GM23338 (cell line): ENCODE data around the gene GRIK1. TPM values are rescaled to one million over a fixed set of nuclear protein-coding genes. Genes with fewer than 3 reads are reported as not detected.

ENCODE experiments used
- ATAC-seq: fragments of 200-7000 bp; cut with Tn5 transposase; 3 replicates; pipeline ENCODE4 v1.9.1; 2020
- DNase-seq: peaks from one replicate; pipeline ENCODE4 v3.0.0-alpha.2; 2015; ENCODE audit warnings: low spot score
- H2AFZ ChIP-seq: fragments of 200-600 bp; sonication (generic); 2 replicates; pipeline ENCODE4 v1.8.0; 2016; ENCODE audit warnings: antibody characterized with exemption, mild to moderate bottlenecking, moderate library complexity
- H3F3A ChIP-seq: fragments of 200-600 bp; sonication (generic); replicated peaks from 2 replicates; pipeline ENCODE4 v1.8.0; 2017; ENCODE audit warnings: antibody characterized with exemption, mixed run types, low read depth
- H3K27ac ChIP-seq: fragments of 200-600 bp; sonication (generic); 2 replicates; pipeline ENCODE4 v1.6.1; 2016; ENCODE audit warnings: low read depth
- H3K27me3 ChIP-seq: fragments of 200-600 bp; sonication (generic); 2 replicates; pipeline ENCODE4 v1.8.0; 2016; ENCODE audit warnings: mild to moderate bottlenecking, mixed run types, moderate library complexity; ENCODE audit not compliant: insufficient read depth
- H3K36me3 ChIP-seq: fragments of 200-600 bp; sonication (generic); 2 replicates; pipeline ENCODE4 v1.8.0; 2016; ENCODE audit warnings: mild to moderate bottlenecking; ENCODE audit not compliant: insufficient read depth
- H3K4me1 ChIP-seq: fragments of 200-600 bp; sonication (generic); 2 replicates; pipeline ENCODE4 v1.8.0; 2016; ENCODE audit warnings: mild to moderate bottlenecking, moderate library complexity; ENCODE audit not compliant: insufficient read depth
- H3K4me2 ChIP-seq: fragments of 200-600 bp; sonication (generic); 2 replicates; pipeline ENCODE4 v1.7.1; 2017; ENCODE audit warnings: mixed run types
- H3K4me3 ChIP-seq: fragments of 200-600 bp; sonication (generic); 2 replicates; pipeline ENCODE4 v1.6.1; 2016; ENCODE audit warnings: mixed run types
- H3K79me2 ChIP-seq: fragments of 200-600 bp; sonication (generic); replicated peaks from 2 replicates; pipeline ENCODE4 v1.8.0; 2017; ENCODE audit warnings: mild to moderate bottlenecking; ENCODE audit not compliant: insufficient read depth
- H3K9me2 ChIP-seq: fragments of 200-600 bp; sonication (generic); 2 replicates; pipeline ENCODE4 v1.8.0; 2017; ENCODE audit not compliant: insufficient read depth
- H4K20me1 ChIP-seq: fragments of 200-600 bp; sonication (generic); replicated peaks from 2 replicates; pipeline ENCODE4 v1.8.0; 2017; ENCODE audit warnings: mild to moderate bottlenecking; ENCODE audit not compliant: insufficient read depth
- H3K27ac Mint-ChIP-seq: 2 replicates; pipeline ENCODE4 v1.8.0; 2020; ENCODE audit warnings: inconsistent platforms, mild to moderate bottlenecking, moderate library complexity, mixed read lengths
- H3K27me3 Mint-ChIP-seq: 3 replicates; pipeline ENCODE4 v1.8.0; 2022; ENCODE audit warnings: low read depth, mild to moderate bottlenecking, moderate library complexity, mixed read lengths, inconsistent platforms; ENCODE audit not compliant: insufficient read depth, poor library complexity
- H3K36me3 Mint-ChIP-seq: 3 replicates; pipeline ENCODE4 v1.8.0; 2021; ENCODE audit warnings: low read depth, mild to moderate bottlenecking, inconsistent platforms, moderate library complexity, mixed read lengths
- H3K4me1 Mint-ChIP-seq: 3 replicates; pipeline ENCODE4 v1.8.0; 2020; ENCODE audit warnings: mild to moderate bottlenecking, inconsistent platforms, mixed read lengths
- H3K4me3 Mint-ChIP-seq: 3 replicates; pipeline ENCODE4 v1.8.0; 2021; ENCODE audit warnings: moderate library complexity, mild to moderate bottlenecking, inconsistent platforms, mixed read lengths
- H3K9me3 Mint-ChIP-seq: 3 replicates; pipeline ENCODE4 v1.8.0; 2020; ENCODE audit warnings: moderate library complexity, mild to moderate bottlenecking, inconsistent platforms, mixed read lengths
- CREB1 ChIP-seq: fragments of 250-450 bp; sonication (Bioruptor Pico); IDR thresholded peaks from 2 replicates; pipeline ENCODE4 v1.5.0; 2020; ENCODE audit warnings: low read depth, mild to moderate bottlenecking, moderate library complexity
- ETS1 ChIP-seq: IDR thresholded peaks from 2 replicates; pipeline ENCODE4 v1.6.1; 2016; ENCODE audit warnings: antibody characterized with exemption
- EZH2 ChIP-seq: fragments of 200-600 bp; sonication (generic); IDR thresholded peaks from one replicate; pipeline ENCODE4 v1.8.0; 2017; ENCODE audit warnings: antibody characterized with exemption, mild to moderate bottlenecking, low read depth; ENCODE audit not compliant: unreplicated experiment
- EZH2phosphoT487 ChIP-seq: fragments of 200-600 bp; sonication (generic); IDR thresholded peaks from one replicate; pipeline ENCODE4 v1.8.1; 2018; ENCODE audit warnings: antibody characterized with exemption; ENCODE audit not compliant: unreplicated experiment
- JUNB ChIP-seq: IDR thresholded peaks from one replicate; pipeline ENCODE4 v1.6.1; 2016; ENCODE audit warnings: antibody characterized with exemption; ENCODE audit not compliant: unreplicated experiment
- NANOG ChIP-seq: IDR thresholded peaks from 2 replicates; pipeline ENCODE4 v1.6.1; 2016; ENCODE audit warnings: antibody characterized with exemption, borderline replicate concordance
- POLR2AphosphoS5 ChIP-seq: IDR thresholded peaks from 2 replicates; pipeline ENCODE4 v1.6.1; 2016; ENCODE audit warnings: antibody characterized with exemption, low read depth
- REST ChIP-seq: IDR thresholded peaks from one replicate; pipeline ENCODE4 v1.6.1; 2018; ENCODE audit warnings: antibody characterized with exemption; ENCODE audit not compliant: unreplicated experiment
- STAT1 ChIP-seq: IDR thresholded peaks from one replicate; pipeline ENCODE4 v1.6.1; 2016; ENCODE audit warnings: antibody characterized with exemption; ENCODE audit not compliant: unreplicated experiment
- ZNF114 ChIP-seq: fragments of 250-450 bp; sonication (Bioruptor Pico); IDR thresholded peaks from 2 replicates; pipeline ENCODE4 v1.5.0; 2020; ENCODE audit warnings: mild to moderate bottlenecking, moderate library complexity
- ZNF331 ChIP-seq: fragments of 250-450 bp; sonication (Bioruptor Pico); IDR thresholded peaks from 2 replicates; pipeline ENCODE4 v1.5.0; 2020; ENCODE audit warnings: low read depth, mild to moderate bottlenecking, moderate library complexity
- polyA plus RNA-seq: library from polyadenylated mRNA; unstranded; fragments of >200 nt; fragmentation: Nextera tagmentation; extraction: Ambion mirVana; gene quantifications from 2 replicates; pipeline ENCODE4 v1.2.1, GENCODE V29; 2016
- total RNA-seq: library from RNA; depleted of rRNA; stranded (reverse); fragments of >200 nt; shearing (Covaris generic); gene quantifications from 2 replicates; pipeline ENCODE4 v1.2.3, GENCODE V29; 2014
- TF ChIP-seq, protein P1 (sequence below), 2 experiments: fragments of 200-600 bp in 1 of 2; sonication (generic) in 1 of 2; conservative IDR thresholded peaks; 2 replicates each; pipeline versions ENCODE4 v1.5.1 to v1.6.1; 2016 to 2017; ENCODE audit warnings: antibody characterized with exemption in 2 of 2, low read depth in 2 of 2, mild to moderate bottlenecking in 2 of 2, moderate library complexity in 1 of 2
- TF ChIP-seq, protein P2 (sequence below): fragments of 250-450 bp; sonication (Bioruptor Pico); IDR thresholded peaks from 2 replicates; pipeline ENCODE4 v1.5.0; 2020; ENCODE audit warnings: mild to moderate bottlenecking, moderate library complexity

Gene GRIK1
- total and polyA plus RNA-seq, 2 experiments from 2014 or later = 0.18 to 0.42 TPM

GRCh38 chr21:29638761-29639327 is 301.0 kb downstream of the GRIK1 start:
- H3K4me2 ChIP-seq = no peak overlapping the region
- H2AFZ ChIP-seq = no peak overlapping the region
- no peaks in the 10 kb centered on the region for H3K79me2 ChIP-seq
- H3K4me1 Mint-ChIP-seq = no peaks in the 10 kb centered on the region
- no peaks in the 10 kb centered on the region for H3K36me3 Mint-ChIP-seq
- H3K27ac Mint-ChIP-seq = no peak overlapping the region
- DNase-seq (no peak), ATAC-seq (no peak)
- no peaks in the 10 kb centered on the region for H3K9me3 Mint-ChIP-seq
- no peaks in the 10 kb centered on the region for H3K4me1 ChIP-seq
- no peak overlapping the region for H3K27ac ChIP-seq
- H3K36me3 ChIP-seq = no peaks in the 10 kb centered on the region
- H3F3A ChIP-seq = no peaks in the 10 kb centered on the region
- H3K9me2 ChIP-seq = peaks cover 8% of the 10 kb centered on the region
- H3K4me3 Mint-ChIP-seq = no peak overlapping the region
- TF ChIP-seq EZH2phosphoT487 (no peak), ZNF114 (CRISPR knock-in tag) (no peak), ZNF331 (no peak), EZH2 (no peak), NANOG (no peak), JUNB (no peak), ETS1 (no peak), POLR2AphosphoS5 (no peak), CREB1 (no peak), STAT1 (no peak), REST (no peak)
- TF ChIP-seq, protein P1, sequence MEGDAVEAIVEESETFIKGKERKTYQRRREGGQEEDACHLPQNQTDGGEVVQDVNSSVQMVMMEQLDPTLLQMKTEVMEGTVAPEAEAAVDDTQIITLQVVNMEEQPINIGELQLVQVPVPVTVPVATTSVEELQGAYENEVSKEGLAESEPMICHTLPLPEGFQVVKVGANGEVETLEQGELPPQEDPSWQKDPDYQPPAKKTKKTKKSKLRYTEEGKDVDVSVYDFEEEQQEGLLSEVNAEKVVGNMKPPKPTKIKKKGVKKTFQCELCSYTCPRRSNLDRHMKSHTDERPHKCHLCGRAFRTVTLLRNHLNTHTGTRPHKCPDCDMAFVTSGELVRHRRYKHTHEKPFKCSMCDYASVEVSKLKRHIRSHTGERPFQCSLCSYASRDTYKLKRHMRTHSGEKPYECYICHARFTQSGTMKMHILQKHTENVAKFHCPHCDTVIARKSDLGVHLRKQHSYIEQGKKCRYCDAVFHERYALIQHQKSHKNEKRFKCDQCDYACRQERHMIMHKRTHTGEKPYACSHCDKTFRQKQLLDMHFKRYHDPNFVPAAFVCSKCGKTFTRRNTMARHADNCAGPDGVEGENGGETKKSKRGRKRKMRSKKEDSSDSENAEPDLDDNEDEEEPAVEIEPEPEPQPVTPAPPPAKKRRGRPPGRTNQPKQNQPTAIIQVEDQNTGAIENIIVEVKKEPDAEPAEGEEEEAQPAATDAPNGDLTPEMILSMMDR (conservative IDR thresholded peaks at IDR 0.05; ENCODE audit: low read depth in 2 of 2) = no peak
- TF ChIP-seq, protein P2, sequence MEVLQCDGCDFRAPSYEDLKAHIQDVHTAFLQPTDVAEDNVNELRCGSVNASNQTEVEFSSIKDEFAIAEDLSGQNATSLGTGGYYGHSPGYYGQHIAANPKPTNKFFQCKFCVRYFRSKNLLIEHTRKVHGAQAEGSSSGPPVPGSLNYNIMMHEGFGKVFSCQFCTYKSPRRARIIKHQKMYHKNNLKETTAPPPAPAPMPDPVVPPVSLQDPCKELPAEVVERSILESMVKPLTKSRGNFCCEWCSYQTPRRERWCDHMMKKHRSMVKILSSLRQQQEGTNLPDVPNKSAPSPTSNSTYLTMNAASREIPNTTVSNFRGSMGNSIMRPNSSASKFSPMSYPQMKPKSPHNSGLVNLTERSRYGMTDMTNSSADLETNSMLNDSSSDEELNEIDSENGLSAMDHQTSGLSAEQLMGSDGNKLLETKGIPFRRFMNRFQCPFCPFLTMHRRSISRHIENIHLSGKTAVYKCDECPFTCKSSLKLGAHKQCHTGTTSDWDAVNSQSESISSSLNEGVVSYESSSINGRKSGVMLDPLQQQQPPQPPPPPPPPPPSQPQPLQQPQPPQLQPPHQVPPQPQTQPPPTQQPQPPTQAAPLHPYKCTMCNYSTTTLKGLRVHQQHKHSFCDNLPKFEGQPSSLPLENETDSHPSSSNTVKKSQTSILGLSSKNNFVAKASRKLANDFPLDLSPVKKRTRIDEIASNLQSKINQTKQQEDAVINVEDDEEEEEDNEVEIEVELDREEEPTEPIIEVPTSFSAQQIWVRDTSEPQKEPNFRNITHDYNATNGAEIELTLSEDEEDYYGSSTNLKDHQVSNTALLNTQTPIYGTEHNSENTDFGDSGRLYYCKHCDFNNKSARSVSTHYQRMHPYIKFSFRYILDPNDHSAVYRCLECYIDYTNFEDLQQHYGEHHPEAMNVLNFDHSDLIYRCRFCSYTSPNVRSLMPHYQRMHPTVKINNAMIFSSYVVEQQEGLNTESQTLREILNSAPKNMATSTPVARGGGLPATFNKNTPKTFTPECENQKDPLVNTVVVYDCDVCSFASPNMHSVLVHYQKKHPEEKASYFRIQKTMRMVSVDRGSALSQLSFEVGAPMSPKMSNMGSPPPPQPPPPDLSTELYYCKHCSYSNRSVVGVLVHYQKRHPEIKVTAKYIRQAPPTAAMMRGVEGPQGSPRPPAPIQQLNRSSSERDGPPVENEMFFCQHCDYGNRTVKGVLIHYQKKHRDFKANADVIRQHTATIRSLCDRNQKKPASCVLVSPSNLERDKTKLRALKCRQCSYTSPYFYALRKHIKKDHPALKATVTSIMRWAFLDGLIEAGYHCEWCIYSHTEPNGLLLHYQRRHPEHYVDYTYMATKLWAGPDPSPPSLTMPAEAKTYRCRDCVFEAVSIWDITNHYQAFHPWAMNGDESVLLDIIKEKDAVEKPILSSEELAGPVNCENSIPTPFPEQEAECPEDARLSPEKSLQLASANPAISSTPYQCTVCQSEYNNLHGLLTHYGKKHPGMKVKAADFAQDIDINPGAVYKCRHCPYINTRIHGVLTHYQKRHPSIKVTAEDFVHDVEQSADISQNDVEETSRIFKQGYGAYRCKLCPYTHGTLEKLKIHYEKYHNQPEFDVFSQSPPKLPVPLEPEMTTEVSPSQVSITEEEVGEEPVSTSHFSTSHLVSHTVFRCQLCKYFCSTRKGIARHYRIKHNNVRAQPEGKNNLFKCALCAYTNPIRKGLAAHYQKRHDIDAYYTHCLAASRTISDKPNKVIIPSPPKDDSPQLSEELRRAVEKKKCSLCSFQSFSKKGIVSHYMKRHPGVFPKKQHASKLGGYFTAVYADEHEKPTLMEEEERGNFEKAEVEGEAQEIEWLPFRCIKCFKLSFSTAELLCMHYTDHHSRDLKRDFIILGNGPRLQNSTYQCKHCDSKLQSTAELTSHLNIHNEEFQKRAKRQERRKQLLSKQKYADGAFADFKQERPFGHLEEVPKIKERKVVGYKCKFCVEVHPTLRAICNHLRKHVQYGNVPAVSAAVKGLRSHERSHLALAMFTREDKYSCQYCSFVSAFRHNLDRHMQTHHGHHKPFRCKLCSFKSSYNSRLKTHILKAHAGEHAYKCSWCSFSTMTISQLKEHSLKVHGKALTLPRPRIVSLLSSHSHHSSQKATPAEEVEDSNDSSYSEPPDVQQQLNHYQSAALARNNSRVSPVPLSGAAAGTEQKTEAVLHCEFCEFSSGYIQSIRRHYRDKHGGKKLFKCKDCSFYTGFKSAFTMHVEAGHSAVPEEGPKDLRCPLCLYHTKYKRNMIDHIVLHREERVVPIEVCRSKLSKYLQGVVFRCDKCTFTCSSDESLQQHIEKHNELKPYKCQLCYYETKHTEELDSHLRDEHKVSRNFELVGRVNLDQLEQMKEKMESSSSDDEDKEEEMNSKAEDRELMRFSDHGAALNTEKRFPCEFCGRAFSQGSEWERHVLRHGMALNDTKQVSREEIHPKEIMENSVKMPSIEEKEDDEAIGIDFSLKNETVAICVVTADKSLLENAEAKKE = no peak
- no peaks in the 10 kb centered on the region for H4K20me1 ChIP-seq
- H3K27me3 ChIP-seq = no peaks in the 10 kb centered on the region
- no peak overlapping the region for H3K4me3 ChIP-seq
- H3K27me3 Mint-ChIP-seq = no peaks in the 10 kb centered on the region
